Pulmonary artery endothelial cell (primary cell): ENCODE results near the gene RNF6. TPM values are rescaled to one million over a fixed set of nuclear protein-coding genes. Genes with fewer than 3 reads are reported as not detected.

Experiments
- DNase-seq: peaks from one replicate; pipeline ENCODE4 v3.0.0-alpha.2; 2011; ENCODE audit warnings: low read depth, low spot score
- total RNA-seq: library from RNA; depleted of rRNA; stranded (reverse); fragments of >200 nt; gene quantifications from 2 replicates; pipeline ENCODE4 v1.2.3, GENCODE V29; 2014

The RNF6 gene
- total RNA-seq, 1 donor from 2014 or later: 47.8 TPM

GRCh38 chr13:26168237-26168814 is 53.8 kb downstream of the RNF6 start:
- DNase-seq: no peak

- no peak for DNase-seq
These were observed 58.3 kb downstream of the RNF6 start for GRCh38 chr13:26163812-26164211.

Other genes with a start within 250 kb of the RNF6 start
- gene SHISA2, start 170.3 kb downstream of the RNF6 start, total RNA-seq: 4.3 and 15.1 TPM in 2 replicates
- 13.9 and 14.4 TPM in 2 replicates for gene CDK8, start 31.8 kb upstream of the RNF6 start, total RNA-seq